ENCODE measurements around the gene MRPL3. TPM values are rescaled to one million over a fixed set of nuclear protein-coding genes. Genes with fewer than 3 reads are reported as not detected.
A peak's percentile ranks its signal among the peaks of the same experiment; 100 is the strongest.

Gene MRPL3
- total and polyA plus RNA-seq, 2 donors (not counting 1 experiment from before 2014, with no cell fraction given) = 80.1 to 141 TPM

DNA sequence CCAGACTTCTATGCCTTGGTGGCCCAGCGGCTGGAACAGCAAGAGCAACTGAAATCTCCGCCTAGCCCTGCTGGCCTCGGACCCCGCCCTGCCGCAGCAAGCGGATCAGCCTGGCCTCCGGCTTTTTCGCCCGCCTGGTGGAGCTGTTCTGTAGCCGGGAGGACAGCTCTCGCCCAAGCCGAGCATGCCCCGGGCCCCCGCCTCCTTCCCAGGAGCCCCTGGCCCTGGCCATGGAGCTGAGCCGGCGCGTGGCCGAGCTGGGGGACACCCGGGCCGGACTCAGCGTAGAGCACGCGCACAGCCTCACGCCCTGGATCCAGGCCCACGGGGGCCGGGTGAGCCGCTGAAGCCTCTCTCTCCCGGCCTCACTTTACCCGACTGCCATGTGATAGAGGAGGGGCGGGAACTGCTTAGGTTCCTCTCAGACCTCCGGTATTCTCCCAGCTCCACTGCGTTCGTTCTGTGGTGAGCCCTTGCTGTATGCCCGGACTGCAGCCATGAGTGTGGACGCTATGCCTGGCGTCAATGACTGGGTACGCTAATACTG, 24.1 kb upstream of the MRPL3 start:
- Histone ChIP-seq H3K4me2 (ENCODE audit: extremely low read depth, insufficient read depth, low read length) (peak overlapping the region; percentile 59), H3K79me2 (ENCODE audit: control insufficient read depth, insufficient read depth, low read length) (no peaks in the 10 kb centered on the region)

GRCh38 chr3:131518680-131519079, 15.9 kb upstream of the MRPL3 start:
- H3K79me2 ChIP-seq (ENCODE audit: control insufficient read depth, insufficient read depth, low read length) = no peaks in the 10 kb centered on the region

More for the DNA sequence above, 24.1 kb upstream of the MRPL3 start:
- Histone ChIP-seq H3K9ac (ENCODE audit: insufficient read depth, low read length) (peak overlapping the region; percentile 7), H3K4me1 (ENCODE audit: control insufficient read depth, extremely low read depth, insufficient read depth, low read length) (no peaks in the 10 kb centered on the region), H3K27me3 (ENCODE audit: control insufficient read depth, insufficient read depth, low read length) (no peaks in the 10 kb centered on the region), H3K27ac (ENCODE audit: insufficient read depth, low read length) (no peak overlapping the region), H2AFZ (ENCODE audit: low read length) (peak overlapping the region; percentile 52), H3K9me3 (ENCODE audit: control insufficient read depth, insufficient read depth, low read depth, low read length) (no peaks in the 10 kb centered on the region), H4K20me1 (ENCODE audit: control insufficient read depth, extremely low read depth, insufficient read depth, low read length) (no peaks in the 10 kb centered on the region), H3K4me3 (replicated peaks in 1 of 4; ENCODE audit: control extremely low read depth in 1 of 4, insufficient read depth in 1 of 4, low read depth in 3 of 4, low read length in 4 of 4) (peak overlapping the region; percentile 12 to 57 (median 30)), H3K36me3 (ENCODE audit: control insufficient read depth, insufficient read depth, low read length) (no peaks in the 10 kb centered on the region)
- TF ChIP-seq EZH2 (IDR thresholded peaks at IDR 0.05; ENCODE audit: low read length, missing control alignments) = no peak
- TF ChIP-seq, protein P1, sequence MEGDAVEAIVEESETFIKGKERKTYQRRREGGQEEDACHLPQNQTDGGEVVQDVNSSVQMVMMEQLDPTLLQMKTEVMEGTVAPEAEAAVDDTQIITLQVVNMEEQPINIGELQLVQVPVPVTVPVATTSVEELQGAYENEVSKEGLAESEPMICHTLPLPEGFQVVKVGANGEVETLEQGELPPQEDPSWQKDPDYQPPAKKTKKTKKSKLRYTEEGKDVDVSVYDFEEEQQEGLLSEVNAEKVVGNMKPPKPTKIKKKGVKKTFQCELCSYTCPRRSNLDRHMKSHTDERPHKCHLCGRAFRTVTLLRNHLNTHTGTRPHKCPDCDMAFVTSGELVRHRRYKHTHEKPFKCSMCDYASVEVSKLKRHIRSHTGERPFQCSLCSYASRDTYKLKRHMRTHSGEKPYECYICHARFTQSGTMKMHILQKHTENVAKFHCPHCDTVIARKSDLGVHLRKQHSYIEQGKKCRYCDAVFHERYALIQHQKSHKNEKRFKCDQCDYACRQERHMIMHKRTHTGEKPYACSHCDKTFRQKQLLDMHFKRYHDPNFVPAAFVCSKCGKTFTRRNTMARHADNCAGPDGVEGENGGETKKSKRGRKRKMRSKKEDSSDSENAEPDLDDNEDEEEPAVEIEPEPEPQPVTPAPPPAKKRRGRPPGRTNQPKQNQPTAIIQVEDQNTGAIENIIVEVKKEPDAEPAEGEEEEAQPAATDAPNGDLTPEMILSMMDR (conservative IDR thresholded peaks at IDR 0.05 in 1 of 2, IDR thresholded peaks at IDR 0.05 in 1 of 2; ENCODE audit: low read depth in 1 of 2, low read length in 2 of 2) = peak; percentile 35 to 60
- peak; percentile 59 to 65 for DNase-seq (ENCODE audit: low read depth in 2 of 2)

DNA sequence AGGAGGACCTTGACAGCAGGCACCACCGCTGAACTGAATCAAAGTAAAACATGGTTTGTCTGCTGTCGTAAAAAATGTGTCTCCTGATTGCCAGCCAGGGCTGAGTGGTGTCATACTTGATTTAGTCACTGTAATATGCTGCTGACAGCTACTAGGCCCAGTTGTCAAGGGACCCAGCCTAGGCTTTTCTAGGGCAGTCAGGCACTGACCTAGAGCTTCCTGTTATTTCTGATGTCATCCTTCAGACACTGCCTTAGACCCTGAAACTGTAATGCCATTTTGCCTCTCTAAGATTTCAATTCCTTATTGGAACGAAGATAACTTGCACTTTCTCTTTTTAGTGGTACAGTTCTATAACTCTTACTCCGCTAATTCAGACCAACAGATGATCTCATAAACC, 2.6 kb upstream of the MRPL3 start:
- Histone ChIP-seq H3K4me3 (replicated peaks in 1 of 4; ENCODE audit: control extremely low read depth in 1 of 4, insufficient read depth in 1 of 4, low read depth in 3 of 4, low read length in 4 of 4) (no peak overlapping the region), H3K36me3 (ENCODE audit: control insufficient read depth, insufficient read depth, low read length) (no peaks in the 10 kb centered on the region), H2AFZ (ENCODE audit: low read length) (no peak overlapping the region), H3K4me1 (ENCODE audit: control insufficient read depth, extremely low read depth, insufficient read depth, low read length) (no peaks in the 10 kb centered on the region), H3K79me2 (ENCODE audit: control insufficient read depth, insufficient read depth, low read length) (peaks cover 22% of the 10 kb centered on the region), H3K27ac (ENCODE audit: insufficient read depth, low read length) (no peak overlapping the region), H3K9ac (ENCODE audit: insufficient read depth, low read length) (no peak overlapping the region), H3K9me3 (ENCODE audit: control insufficient read depth, insufficient read depth, low read depth, low read length) (no peaks in the 10 kb centered on the region), H4K20me1 (ENCODE audit: control insufficient read depth, extremely low read depth, insufficient read depth, low read length) (no peaks in the 10 kb centered on the region), H3K27me3 (ENCODE audit: control insufficient read depth, insufficient read depth, low read length) (no peaks in the 10 kb centered on the region), H3K4me2 (ENCODE audit: extremely low read depth, insufficient read depth, low read length) (no peak overlapping the region)
- DNase-seq (ENCODE audit: low read depth in 2 of 2) = no peak
- TF ChIP-seq EZH2 (IDR thresholded peaks at IDR 0.05; ENCODE audit: low read length, missing control alignments) = no peak
- TF ChIP-seq, protein P1 (conservative IDR thresholded peaks at IDR 0.05 in 1 of 2, IDR thresholded peaks at IDR 0.05 in 1 of 2; ENCODE audit: low read depth in 1 of 2, low read length in 2 of 2) = no peak

More at GRCh38 chr3:131518680-131519079, 15.9 kb upstream of the MRPL3 start:
- no peak overlapping the region for H3K4me2 ChIP-seq (ENCODE audit: extremely low read depth, insufficient read depth, low read length)
- no peaks in the 10 kb centered on the region for H3K36me3 ChIP-seq (ENCODE audit: control insufficient read depth, insufficient read depth, low read length)
- no peak for TF ChIP-seq EZH2 (IDR thresholded peaks at IDR 0.05; ENCODE audit: low read length, missing control alignments)
- TF ChIP-seq, protein P1 (conservative IDR thresholded peaks at IDR 0.05 in 1 of 2, IDR thresholded peaks at IDR 0.05 in 1 of 2; ENCODE audit: low read depth in 1 of 2, low read length in 2 of 2) = no peak
- no peaks in the 10 kb centered on the region for H4K20me1 ChIP-seq (ENCODE audit: control insufficient read depth, extremely low read depth, insufficient read depth, low read length)
- no peak overlapping the region for H3K9ac ChIP-seq (ENCODE audit: insufficient read depth, low read length)
- H3K4me1 ChIP-seq (ENCODE audit: control insufficient read depth, extremely low read depth, insufficient read depth, low read length) = no peaks in the 10 kb centered on the region
- DNase-seq (ENCODE audit: low read depth in 2 of 2) = no peak
- no peaks in the 10 kb centered on the region for H3K9me3 ChIP-seq (ENCODE audit: control insufficient read depth, insufficient read depth, low read depth, low read length)
- H2AFZ ChIP-seq (ENCODE audit: low read length) = no peak overlapping the region
- no peak overlapping the region for H3K27ac ChIP-seq (ENCODE audit: insufficient read depth, low read length)
- H3K27me3 ChIP-seq (ENCODE audit: control insufficient read depth, insufficient read depth, low read length) = no peaks in the 10 kb centered on the region
- H3K4me3 ChIP-seq (replicated peaks in 1 of 4; ENCODE audit: control extremely low read depth in 1 of 4, insufficient read depth in 1 of 4, low read depth in 3 of 4, low read length in 4 of 4) = no peak overlapping the region

Data from fibroblast of lung (primary cell).